ENCODE results near the gene PEX5L.

DNA sequence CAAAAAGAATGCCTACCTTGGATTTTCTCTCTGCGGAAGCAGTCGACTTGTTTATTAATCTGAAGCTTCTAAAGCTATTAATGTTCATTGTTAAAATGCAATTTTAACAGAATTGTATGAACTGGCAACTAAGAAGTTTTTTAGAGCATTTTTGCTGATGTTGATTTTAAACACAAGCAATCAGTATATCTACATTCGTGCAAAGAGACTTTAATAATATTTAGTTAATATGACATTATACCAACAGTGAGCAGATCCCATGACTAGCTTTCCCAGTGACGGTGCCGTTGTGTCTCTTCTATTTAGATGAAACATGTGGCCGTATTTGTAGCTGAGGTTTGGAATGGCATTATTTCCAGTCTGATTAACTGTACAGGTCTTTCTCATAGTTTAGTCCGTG is 88.0 kb downstream of the PEX5L start:
- TF ChIP-seq, protein P1, sequence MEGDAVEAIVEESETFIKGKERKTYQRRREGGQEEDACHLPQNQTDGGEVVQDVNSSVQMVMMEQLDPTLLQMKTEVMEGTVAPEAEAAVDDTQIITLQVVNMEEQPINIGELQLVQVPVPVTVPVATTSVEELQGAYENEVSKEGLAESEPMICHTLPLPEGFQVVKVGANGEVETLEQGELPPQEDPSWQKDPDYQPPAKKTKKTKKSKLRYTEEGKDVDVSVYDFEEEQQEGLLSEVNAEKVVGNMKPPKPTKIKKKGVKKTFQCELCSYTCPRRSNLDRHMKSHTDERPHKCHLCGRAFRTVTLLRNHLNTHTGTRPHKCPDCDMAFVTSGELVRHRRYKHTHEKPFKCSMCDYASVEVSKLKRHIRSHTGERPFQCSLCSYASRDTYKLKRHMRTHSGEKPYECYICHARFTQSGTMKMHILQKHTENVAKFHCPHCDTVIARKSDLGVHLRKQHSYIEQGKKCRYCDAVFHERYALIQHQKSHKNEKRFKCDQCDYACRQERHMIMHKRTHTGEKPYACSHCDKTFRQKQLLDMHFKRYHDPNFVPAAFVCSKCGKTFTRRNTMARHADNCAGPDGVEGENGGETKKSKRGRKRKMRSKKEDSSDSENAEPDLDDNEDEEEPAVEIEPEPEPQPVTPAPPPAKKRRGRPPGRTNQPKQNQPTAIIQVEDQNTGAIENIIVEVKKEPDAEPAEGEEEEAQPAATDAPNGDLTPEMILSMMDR (IDR thresholded peaks at IDR 0.05): no peak
- TF ChIP-seq POLR2A (IDR thresholded peaks at IDR 0.05): no peak
